IMR-90 (cell line): Measurements from ENCODE around the gene RUNDC3A. TPM values are rescaled to one million over a fixed set of nuclear protein-coding genes. Genes with fewer than 3 reads are reported as not detected.

ENCODE experiments used
- ATAC-seq: fragments of 200-7000 bp; cut with Tn5 transposase; 2 replicates; pipeline ENCODE4 v1.9.1; 2020; ENCODE audit warnings: low read depth, mild to moderate bottlenecking, moderate library complexity
- BruUV-seq: library from RNA; stranded (reverse); fragments of 400-500 nt; replicated peaks from 2 replicates; lab custom pipeline; 2021; lab: Mats Ljungman, UMichigan
- CTCF ChIA-PET: fragments of 300-600 bp; formaldehyde crosslinking; extraction: SDS; loops from one replicate; lab custom pipeline; 2021; ENCODE audit warnings: antibody characterized with exemption; lab: Yijun Ruan, JAX
- POLR2A ChIA-PET: fragments of 300-600 bp; sonication (Branson Sonifier 250); formaldehyde crosslinking; loops from one replicate; lab custom pipeline; 2022; ENCODE audit warnings: antibody characterized with exemption; ENCODE audit not compliant: unreplicated experiment; lab: Charles Lee
- DNase-seq: peaks from one replicate; pipeline ENCODE4 v3.0.0; 2013
- H2AFZ ChIP-seq: replicated peaks from 2 replicates; pipeline ENCODE3; 2013; ENCODE audit warnings: low read length, mild to moderate bottlenecking; ENCODE audit not compliant: poor library complexity
- H2AK5ac ChIP-seq: 2 replicates; pipeline ENCODE4 v1.6.1; 2013; ENCODE audit warnings: low read depth, low read length, inconsistent platforms
- H2AK9ac ChIP-seq: replicated peaks from 2 replicates; pipeline ENCODE3; 2013; ENCODE audit warnings: mild to moderate bottlenecking, low read depth, low read length, moderate library complexity; ENCODE audit not compliant: poor library complexity
- H2BK120ac ChIP-seq: 2 replicates; pipeline ENCODE4 v1.6.1; 2013; ENCODE audit warnings: low read depth, low read length, inconsistent platforms
- H2BK15ac ChIP-seq: 3 replicates; pipeline ENCODE4 v1.6.1; 2013; ENCODE audit warnings: low read depth, low read length, inconsistent platforms
- H2BK20ac ChIP-seq: 2 replicates; pipeline ENCODE4 v1.6.1; 2013; ENCODE audit warnings: low read depth, mild to moderate bottlenecking, inconsistent platforms, low read length, moderate library complexity
- H2BK5ac ChIP-seq: 2 replicates; pipeline ENCODE4 v1.6.1; 2013; ENCODE audit warnings: mild to moderate bottlenecking, low read depth, low read length, inconsistent platforms; ENCODE audit not compliant: poor library complexity, severe bottlenecking
- H3K14ac ChIP-seq: replicated peaks from 2 replicates; pipeline ENCODE4 v1.6.1; 2013; ENCODE audit warnings: low read depth, low read length, inconsistent platforms
- H3K18ac ChIP-seq: 2 replicates; pipeline ENCODE4 v1.6.1; 2013; ENCODE audit warnings: low read depth, low read length, control low read depth
- H3K23ac ChIP-seq: 2 replicates; pipeline ENCODE4 v1.6.1; 2013; ENCODE audit warnings: low read depth, low read length, inconsistent platforms
- H3K27ac ChIP-seq: 2 replicates; pipeline ENCODE4 v1.5.1; 2013; ENCODE audit warnings: mild to moderate bottlenecking, control low read depth, low read length; ENCODE audit not compliant: insufficient read depth
- H3K27me3 ChIP-seq: 2 replicates; pipeline ENCODE4 v1.6.1; 2013; ENCODE audit warnings: low read length; ENCODE audit not compliant: control insufficient read depth, insufficient read depth
- H3K36me3 ChIP-seq: 2 replicates; pipeline ENCODE4 v1.6.1; 2013; ENCODE audit warnings: low read length, mixed read lengths; ENCODE audit not compliant: control insufficient read depth, insufficient read depth
- H3K4ac ChIP-seq: 2 replicates; pipeline ENCODE4 v1.6.1; 2013; ENCODE audit warnings: low read depth, low read length, inconsistent platforms
- H3K4me1 ChIP-seq: 2 replicates; pipeline ENCODE4 v1.6.1; 2013; ENCODE audit warnings: low read length, mixed read lengths; ENCODE audit not compliant: control insufficient read depth, insufficient read depth
- H3K4me2 ChIP-seq: 2 replicates; pipeline ENCODE4 v1.6.1; 2013; ENCODE audit warnings: low read depth, mild to moderate bottlenecking, control low read depth, low read length, moderate library complexity
- H3K4me3 ChIP-seq: 2 replicates; pipeline ENCODE4 v1.5.1; 2013; ENCODE audit warnings: low read depth, mild to moderate bottlenecking, control low read depth, low read length, moderate library complexity; ENCODE audit not compliant: insufficient read depth
- H3K56ac ChIP-seq: 2 replicates; pipeline ENCODE4 v1.6.1; 2013; ENCODE audit warnings: low read length, inconsistent platforms; ENCODE audit not compliant: insufficient read depth; ENCODE audit errors: extremely low read depth
- H3K79me1 ChIP-seq, 2 experiments: 2 replicates each; pipeline ENCODE4 v1.6.1; 2013; ENCODE audit warnings: low read length in 2 of 2, inconsistent platforms in 1 of 2, low read depth in 1 of 2
- H3K9ac ChIP-seq: 2 replicates; pipeline ENCODE4 v1.6.1; 2013; ENCODE audit warnings: low read depth, low read length, control low read depth
- H3K9me1 ChIP-seq: 2 replicates; pipeline ENCODE4 v1.6.1; 2013; ENCODE audit warnings: low read length, inconsistent platforms; ENCODE audit not compliant: insufficient read depth
- H3K9me3 ChIP-seq: 2 replicates; pipeline ENCODE4 v1.6.1; 2013; ENCODE audit warnings: low read length; ENCODE audit not compliant: control insufficient read depth, insufficient read depth
- H4K20me1 ChIP-seq: 2 replicates; pipeline ENCODE4 v1.6.1; 2013; ENCODE audit warnings: low read length, inconsistent platforms; ENCODE audit not compliant: insufficient read depth
- H4K5ac ChIP-seq: 2 replicates; pipeline ENCODE4 v1.6.1; 2013; ENCODE audit warnings: mild to moderate bottlenecking, low read depth, low read length, control low read depth
- H4K8ac ChIP-seq, 2 experiments: 2 replicates each; pipeline ENCODE4 v1.6.1; 2013; ENCODE audit warnings: low read depth in 2 of 2, low read length in 2 of 2, control low read depth in 1 of 2, inconsistent platforms in 1 of 2
- H4K91ac ChIP-seq: 2 replicates; pipeline ENCODE4 v1.6.1; 2013; ENCODE audit warnings: low read depth, low read length, inconsistent platforms; ENCODE audit not compliant: insufficient read depth
- CTCF ChIP-seq: conservative IDR thresholded peaks from 2 replicates; pipeline ENCODE4 v1.5.1; 2012; ENCODE audit warnings: mild to moderate bottlenecking, low read depth, low read length, improper control_type of control experiment
- ELK1 ChIP-seq: fragments of 150-350 bp; IDR thresholded peaks from 2 replicates; pipeline ENCODE4 v1.6.1; 2016; ENCODE audit warnings: low read depth, mild to moderate bottlenecking, low read length, moderate library complexity, borderline replicate concordance
- FOS ChIP-seq: fragments of 150-350 bp; IDR thresholded peaks from 2 replicates; pipeline ENCODE4 v1.6.1; 2016; ENCODE audit warnings: low read depth, low read length
- MAFK ChIP-seq: IDR thresholded peaks from 2 replicates; pipeline ENCODE4 v1.6.1; 2012; ENCODE audit warnings: low read depth, low read length, improper control_type of control experiment
- NFE2L2 ChIP-seq: fragments of 150-350 bp; IDR thresholded peaks from 2 replicates; pipeline ENCODE4 v1.6.1; 2016; ENCODE audit warnings: low read depth, mild to moderate bottlenecking, low read length
- POLR2A ChIP-seq: IDR thresholded peaks from 2 replicates; pipeline ENCODE4 v1.6.1; 2012; ENCODE audit warnings: mild to moderate bottlenecking, low read depth, low read length
- RAD21 ChIP-seq: IDR thresholded peaks from 2 replicates; pipeline ENCODE4 v1.6.1; 2012; ENCODE audit warnings: low read length, improper control_type of control experiment
- RCOR1 ChIP-seq: IDR thresholded peaks from 2 replicates; pipeline ENCODE4 v1.6.1; 2012; ENCODE audit warnings: mild to moderate bottlenecking, low read length, improper control_type of control experiment; ENCODE audit not compliant: insufficient replicate concordance
- RFX5 ChIP-seq: IDR thresholded peaks from 2 replicates; pipeline ENCODE4 v1.8.0; 2012; ENCODE audit warnings: low read depth, mild to moderate bottlenecking, low read length, moderate library complexity
- SMC3 ChIP-seq: fragments of 150-350 bp; IDR thresholded peaks from 2 replicates; pipeline ENCODE4 v1.6.1; 2016; ENCODE audit warnings: low read depth, mild to moderate bottlenecking, antibody characterized with exemption, low read length, moderate library complexity
- WGBS, 2 experiments: methylation state at CpG; one replicate each; pipeline versions ENCODE4 v1.1.5 to v1.1.7; 2013; ENCODE audit warnings: missing lambda C conversion rate in 2 of 2; ENCODE audit not compliant: insufficient read length in 1 of 2; ENCODE audit errors: extremely low coverage in 2 of 2; 5-methylcytosine and 5-hydroxymethylcytosine counted together
- dilution Hi-C: fragments of 300-500 bp; cut with HindIII; formaldehyde crosslinking; loops from one replicate; pipeline ENCODE4 v1.14.3; 2018; ENCODE audit warnings: low sequenced_read_pairs; ENCODE audit not compliant: unreplicated experiment
- in situ Hi-C: fragments of 300-500 bp; cut with MboI; formaldehyde crosslinking; loops from 3 replicates; pipeline ENCODE4 v1.14.3; 2019; ENCODE audit warnings: low sequenced_read_pairs, inconsistent platforms, mixed read lengths
- intact Hi-C: fragments of 100-400 bp; cut with micrococcal nuclease; formaldehyde crosslinking; loops from 2 replicates; pipeline ENCODE4 v1.10.0; 2022
- polyA plus RNA-seq, 3 experiments: library from polyadenylated mRNA; depleted of rRNA; stranded (reverse); fragments of >200 nt; gene quantifications; 2 replicates each; pipeline ENCODE4 v1.2.3, GENCODE V29; 2012; ENCODE audit warnings: low replicate concordance in 1 of 3
- total RNA-seq: library from RNA; depleted of rRNA; stranded (reverse); fragments of >200 nt; gene quantifications from 2 replicates; pipeline ENCODE4 v1.2.3, GENCODE V29; 2012

Gene RUNDC3A
- total and polyA plus RNA-seq, 2 of the 4 experiments (the other 2 are of a cell fraction) = under 0.01 to 0.34 TPM

- TF ChIP-seq SMC3 (no peak), RAD21 (peak; percentile 16; the same call in 1 of the 2 replicates)
Measured at GRCh38 chr17:44279666-44280391, 28.6 kb upstream of the RUNDC3A start (continued).

- no peaks in the 10 kb centered on the region for H3K9me3 ChIP-seq
- no peak overlapping the region for H3K4me2 ChIP-seq
- H3K4me3 ChIP-seq = no peak overlapping the region
- peak overlapping the region; percentile 88 for H2AFZ ChIP-seq
- no TSS peak for BruUV-seq
- H3K9me1 ChIP-seq = peaks cover 14% of the 10 kb centered on the region
- H2AK9ac ChIP-seq = peak overlapping the region; percentile 55
- H2BK120ac ChIP-seq = 0 out of 2 replicates have a peak overlapping the region, but pooled peaks have one; percentile 40
- no peaks in the 10 kb centered on the region for H3K36me3 ChIP-seq
- peaks cover 2% of the 10 kb centered on the region; the same call in 1 of the 2 replicates for H3K27me3 ChIP-seq
- ChIA-PET CTCF (no interaction called here), POLR2A (no interaction called here)
- peaks cover 0 to 5% of the 10 kb centered on the region in 2 experiments; a peak in 1 of 4 replicates for H3K79me1 ChIP-seq
- H3K23ac ChIP-seq = no peak overlapping the region
- H3K4ac ChIP-seq = peak overlapping the region; percentile 35; the same call in 1 of the 2 replicates
- no peak overlapping the region for H2BK15ac ChIP-seq
- no peak overlapping the region for H3K27ac ChIP-seq
- dilution Hi-C loops = no loop called here
- TF ChIP-seq ELK1 (no peak), RCOR1 (no peak), FOS (no peak), RAD21 (no peak), CTCF (no peak), SMC3 (no peak), NFE2L2 (no peak), MAFK (no peak), POLR2A (no peak), RFX5 (no peak)
- H2BK5ac ChIP-seq = no peak overlapping the region
- H4K5ac ChIP-seq = no peak overlapping the region
- H4K91ac ChIP-seq = no peak overlapping the region
- WGBS, 2 experiments = 90% methylated on average over 2 of the region's 12 CpGs; no CpG with 5 or more reads in 1 of the 2 experiments
- H4K8ac ChIP-seq = peak overlapping the region in 1 of 2 experiments; percentile 53; a peak in 1 of 4 replicates
- H3K56ac ChIP-seq = no peak overlapping the region
- 0 out of 2 replicates have a peak overlapping the region, but pooled peaks have one; percentile 51 for H3K14ac ChIP-seq
- no peak for DNase-seq
- no peaks in the 10 kb centered on the region for H4K20me1 ChIP-seq
- H3K4me1 ChIP-seq = peaks cover 6% of the 10 kb centered on the region
- no peak overlapping the region for H3K9ac ChIP-seq
- peak overlapping the region; percentile 56 for H2AK5ac ChIP-seq
- no peak overlapping the region for H2BK20ac ChIP-seq
- no peak overlapping the region for H3K18ac ChIP-seq
- in situ Hi-C loops = no loop called here
- intact Hi-C loops = no loop called here
- no peak for ATAC-seq
Measured at GRCh38 chr17:44280392-44280937, 27.9 kb upstream of the RUNDC3A start.
